Measurements from ENCODE around the gene TUBB4B. TPM values are rescaled to one million over a fixed set of nuclear protein-coding genes. Genes with fewer than 3 reads are reported as not detected.

Gene TUBB4B
- total RNA-seq, 2 experiments from 2014 or later: 241 to 249 TPM

GRCh38 chr9:137271696-137272076 is 30.6 kb downstream of the TUBB4B start:
- no peak overlapping the region for H3K27ac Mint-ChIP-seq
- H3K4me3 Mint-ChIP-seq: no peak overlapping the region
- no peaks in the 10 kb centered on the region for H3K27me3 Mint-ChIP-seq
- peaks cover 13% of the 10 kb centered on the region for H3K4me1 Mint-ChIP-seq
- POLR2A ChIA-PET: interaction anchor here (0.9 kb wide), 1 partner anchor 31 kb away, joined by 5 read pairs; the partner anchor contains the start of gene TUBB4B
- H3K9me3 Mint-ChIP-seq: no peaks in the 10 kb centered on the region
- DNase-seq (no peak), ATAC-seq (ENCODE audit: low read depth) (no peak)
- H3K36me3 Mint-ChIP-seq: peaks cover 24% of the 10 kb centered on the region

GRCh38 chr9:137272241-137273094 is 31.4 kb downstream of the TUBB4B start:
- Mint-ChIP-seq H3K9me3 (no peaks in the 10 kb centered on the region), H3K27me3 (no peaks in the 10 kb centered on the region), H3K4me3 (no peak overlapping the region), H3K27ac (no peak overlapping the region), H3K36me3 (peaks cover 22% of the 10 kb centered on the region), H3K4me1 (peaks cover 13% of the 10 kb centered on the region)
- POLR2A ChIA-PET: interaction anchor here (0.8 to 1.5 kb wide), 3 partner anchors 10 to 32 kb away, joined by 3 to 5 read pairs (median 4); partner anchors contain the start of gene TUBB4B
- ATAC-seq (ENCODE audit: low read depth): no peak
- no peak for DNase-seq

GRCh38 chr9:137273095-137273490 is 32.0 kb downstream of the TUBB4B start:
- Mint-ChIP-seq H3K4me3 (no peak overlapping the region), H3K36me3 (peaks cover 22% of the 10 kb centered on the region), H3K27me3 (no peaks in the 10 kb centered on the region), H3K27ac (no peak overlapping the region), H3K4me1 (peaks cover 9% of the 10 kb centered on the region), H3K9me3 (no peaks in the 10 kb centered on the region)
- POLR2A ChIA-PET: interaction anchor here (0.8 to 1.5 kb wide), 2 partner anchors 10 to 32 kb away, joined by 3 to 4 read pairs; partner anchors contain the start of gene TUBB4B
- ATAC-seq (ENCODE audit: low read depth): no peak
- no peak for DNase-seq

- POLR2A ChIA-PET: interaction anchor here (1.5 kb wide), 1 partner anchor 33 kb away, joined by 3 read pairs; the partner anchor contains the start of gene TUBB4B
- Mint-ChIP-seq H3K9me3 (no peaks in the 10 kb centered on the region), H3K4me3 (no peak overlapping the region), H3K27ac (no peak overlapping the region), H3K4me1 (peaks cover 7% of the 10 kb centered on the region), H3K27me3 (no peaks in the 10 kb centered on the region), H3K36me3 (peaks cover 16% of the 10 kb centered on the region)
- peak; percentile 32 for DNase-seq
- ATAC-seq (ENCODE audit: low read depth): no peak
Observed at GRCh38 chr9:137273611-137274320, 32.7 kb downstream of the TUBB4B start.

- ATAC-seq (ENCODE audit: low read depth): no peak
- Mint-ChIP-seq H3K4me3 (no peak overlapping the region), H3K4me1 (peaks cover 7% of the 10 kb centered on the region), H3K27me3 (no peaks in the 10 kb centered on the region), H3K27ac (peak overlapping the region; percentile 10), H3K9me3 (no peaks in the 10 kb centered on the region), H3K36me3 (peaks cover 11% of the 10 kb centered on the region)
- POLR2A ChIA-PET: no interaction called here
- DNase-seq: no peak
Observed at GRCh38 chr9:137275203-137275587, 34.1 kb downstream of the TUBB4B start.

GRCh38 chr9:137275588-137276472 is 34.7 kb downstream of the TUBB4B start:
- Mint-ChIP-seq H3K27ac (peak overlapping the region; percentile 10), H3K4me1 (peaks cover 7% of the 10 kb centered on the region), H3K9me3 (no peaks in the 10 kb centered on the region), H3K36me3 (peaks cover 11% of the 10 kb centered on the region), H3K4me3 (no peak overlapping the region), H3K27me3 (no peaks in the 10 kb centered on the region)
- ATAC-seq (ENCODE audit: low read depth) (no peak), DNase-seq (peak; percentile 35)
- POLR2A ChIA-PET: interaction anchor here (1.4 kb wide), 1 partner anchor 147 kb away, joined by 3 read pairs; the partner anchor contains the start of genes EXD3 and NOXA1

- Mint-ChIP-seq H3K4me1 (peaks cover 1% of the 10 kb centered on the region), H3K9me3 (no peaks in the 10 kb centered on the region), H3K36me3 (peaks cover 8% of the 10 kb centered on the region), H3K27ac (peak overlapping the region; percentile 83), H3K27me3 (no peaks in the 10 kb centered on the region), H3K4me3 (peak overlapping the region; percentile 63)
- ATAC-seq (ENCODE audit: low read depth) (no peak), DNase-seq (peak; percentile 34)
- POLR2A ChIA-PET: interaction anchor here (1.2 to 1.5 kb wide), 4 partner anchors 17 to 146 kb away, joined by 3 to 13 read pairs (median 5); partner anchors contain the start of genes EXD3, NELFB, NOXA1 and TUBB4B
Observed at GRCh38 chr9:137276473-137277328, 35.6 kb downstream of the TUBB4B start.

- Mint-ChIP-seq H3K9me3 (no peaks in the 10 kb centered on the region), H3K36me3 (peaks cover 8% of the 10 kb centered on the region), H3K4me3 (peak within 1 kb of the TSS; percentile 92), H3K4me1 (peaks cover 2% of the 10 kb centered on the region), H3K27ac (peak within 1 kb of the TSS; percentile 83), H3K27me3 (no peaks in the 10 kb centered on the region)
- POLR2A ChIA-PET: interaction anchor here (0.9 to 1.5 kb wide), 5 partner anchors 8 to 146 kb away, joined by 3 to 13 read pairs (median 4); partner anchors contain the start of genes EXD3, NELFB, NOXA1 and TUBB4B
- ATAC-seq (ENCODE audit: low read depth) (peak; percentile 68), DNase-seq (peak; percentile 70)
Observed at GRCh38 chr9:137277329-137278041, 36.4 kb downstream of the TUBB4B start, which contains the start of gene TOR4A. Gene TOR4A, plus strand, starts transcription at chr9:137277726. Its CDS starts 964 bp downstream, at chr9:137278690.

GRCh38 chr9:137278061-137278701 is 37.1 kb downstream of the TUBB4B start:
- H3K4me1 Mint-ChIP-seq: peaks cover 5% of the 10 kb centered on the region
- DNase-seq (peak; percentile 45), ATAC-seq (ENCODE audit: low read depth) (no peak)
- H3K9me3 Mint-ChIP-seq: no peaks in the 10 kb centered on the region
- H3K4me3 Mint-ChIP-seq: peak overlapping the region; percentile 92
- peak overlapping the region; percentile 79 for H3K27ac Mint-ChIP-seq
- peaks cover 8% of the 10 kb centered on the region for H3K36me3 Mint-ChIP-seq
- POLR2A ChIA-PET: interaction anchor here (0.9 to 1.5 kb wide), 4 partner anchors 8 to 38 kb away, joined by 3 to 13 read pairs (median 5); partner anchors contain the start of genes NELFB and TUBB4B
- H3K27me3 Mint-ChIP-seq: no peaks in the 10 kb centered on the region

GRCh38 chr9:137278721-137279711 is 37.9 kb downstream of the TUBB4B start:
- Mint-ChIP-seq H3K4me1 (peaks cover 5% of the 10 kb centered on the region), H3K4me3 (no peak overlapping the region), H3K9me3 (no peaks in the 10 kb centered on the region), H3K27ac (no peak overlapping the region), H3K27me3 (no peaks in the 10 kb centered on the region), H3K36me3 (peaks cover 4% of the 10 kb centered on the region)
- ATAC-seq (ENCODE audit: low read depth) (no peak), DNase-seq (peak; percentile 28)
- POLR2A ChIA-PET: interaction anchor here (1.1 kb wide), 1 partner anchor 38 kb away, joined by 3 read pairs; the partner anchor contains the start of gene TUBB4B

Measured in activated naive CD8-positive, alpha-beta T cell treated with anti-CD3 and anti-CD28 coated beads, Interleukin-2, amount 10 ng/mL, durations not matched to agents 7 days and 5 days (primary cell).